GM12878 (cell line): Measurements from ENCODE around the gene PTPRN2. TPM values are rescaled to one million over a fixed set of nuclear protein-coding genes. Genes with fewer than 3 reads are reported as not detected.

Experiments used
- ATAC-seq: fragments of 200-7000 bp; cut with Tn5 transposase; 3 replicates; pipeline ENCODE4 v1.9.1; 2020; ENCODE audit warnings: mild to moderate bottlenecking, moderate library complexity
- BruUV-seq: library from RNA; stranded (reverse); fragments of 400-500 nt; replicated peaks from 2 replicates; lab custom pipeline; 2021; lab: Mats Ljungman, UMichigan
- CTCF ChIA-PET: fragments of 300-600 bp; sonication (Branson Sonifier 250); formaldehyde crosslinking; extraction: SDS; loops from one replicate; lab custom pipeline; 2021; ENCODE audit warnings: inconsistent platforms; lab: Yijun Ruan, JAX
- POLR2A ChIA-PET: fragments of 350-600 bp; formaldehyde crosslinking; extraction: SDS; loops from one replicate; lab custom pipeline; 2021; ENCODE audit warnings: inconsistent platforms; lab: Charles Lee
- RAD21 ChIA-PET: fragments of 300-600 bp; sonication (Branson Sonifier 250); formaldehyde crosslinking; loops from one replicate; lab custom pipeline; 2023; ENCODE audit warnings: antibody characterized with exemption; ENCODE audit not compliant: unreplicated experiment; lab: Charles Lee
- SMC1A ChIA-PET: fragments of 300-600 bp; sonication (Branson Sonifier 250); formaldehyde crosslinking; loops from one replicate; lab custom pipeline; 2023; ENCODE audit not compliant: unreplicated experiment, uncharacterized antibody; lab: Charles Lee
- DNase-seq: peaks from one replicate; pipeline ENCODE4 v3.0.0-alpha.2; 2011; ENCODE audit warnings: low read depth, low spot score
- FAIRE-seq: peaks from 3 replicates; lab custom pipeline; 2011; peaks lifted over from hg19 to GRCh38; lab: Jason Lieb, UNC
- H2AFZ ChIP-seq: 2 replicates; pipeline ENCODE4 v1.6.0; 2011; ENCODE audit warnings: low read depth, low read length, control low read depth; ENCODE audit not compliant: control insufficient read depth
- H3K27ac ChIP-seq: 2 replicates; pipeline ENCODE4 v1.5.1; 2011; ENCODE audit warnings: control low read depth; ENCODE audit not compliant: control insufficient read depth, insufficient read depth
- H3K27me3 ChIP-seq, 2 experiments: replicated peaks in 1 of 2; 2 replicates each; pipeline versions ENCODE4 v1.6.0 to v1.6.1; 2011; ENCODE audit warnings: low read length in 1 of 2; ENCODE audit not compliant: control insufficient read depth in 2 of 2, insufficient read depth in 2 of 2
- H3K36me3 ChIP-seq, 2 experiments: 2 replicates each; pipeline ENCODE4 v1.5.1; 2011; ENCODE audit warnings: low read length in 1 of 2; ENCODE audit not compliant: control insufficient read depth in 2 of 2, insufficient read depth in 2 of 2
- H3K4me1 ChIP-seq: 2 replicates; pipeline ENCODE4 v1.6.1; 2011; ENCODE audit warnings: mild to moderate bottlenecking, low read length, moderate library complexity, mixed read lengths; ENCODE audit not compliant: control insufficient read depth, insufficient read depth
- H3K4me2 ChIP-seq: 2 replicates; pipeline ENCODE4 v1.6.0; 2011; ENCODE audit warnings: control low read depth; ENCODE audit not compliant: control insufficient read depth, insufficient read depth
- H3K4me3 ChIP-seq: fragments of 200-600 bp; sonication (generic); 2 replicates; pipeline ENCODE4 v1.5.1; 2016
- H3K79me2 ChIP-seq: 2 replicates; pipeline ENCODE4 v1.6.0; 2011; ENCODE audit warnings: low read length; ENCODE audit not compliant: control insufficient read depth, insufficient read depth
- H3K9ac ChIP-seq: 2 replicates; pipeline ENCODE4 v1.8.0; 2011; ENCODE audit warnings: low read length, control low read depth, mixed read lengths; ENCODE audit not compliant: control insufficient read depth, insufficient read depth
- H3K9me3 ChIP-seq: replicated peaks from 3 replicates; pipeline ENCODE4 v1.5.1; 2011; ENCODE audit warnings: mild to moderate bottlenecking, low read length; ENCODE audit not compliant: control insufficient read depth, insufficient read depth
- H4K20me1 ChIP-seq: 2 replicates; pipeline ENCODE4 v1.6.0; 2011; ENCODE audit not compliant: control insufficient read depth, insufficient read depth
- CBX3 ChIP-seq: fragments of 200-600 bp; sonication (generic); IDR thresholded peaks from 2 replicates; pipeline ENCODE4 v1.6.1; 2016; ENCODE audit warnings: low read depth, borderline replicate concordance
- CHD1 ChIP-seq: IDR thresholded peaks from 2 replicates; pipeline ENCODE4 v1.6.1; 2012; ENCODE audit warnings: low read depth, low read length, improper control_type of control experiment
- CHD2 ChIP-seq: IDR thresholded peaks from 2 replicates; pipeline ENCODE4 v1.6.1; 2011; ENCODE audit warnings: low read depth, low read length, improper control_type of control experiment, borderline replicate concordance
- EP300 ChIP-seq, 2 experiments: fragments of 150-350 bp in 1 of 2; IDR thresholded peaks; 2 replicates each; pipeline ENCODE4 v1.6.1; 2011 to 2012; ENCODE audit warnings: low read depth in 2 of 2, low read length in 2 of 2, borderline replicate concordance in 1 of 2, improper control_type of control experiment in 1 of 2, inconsistent platforms in 1 of 2; ENCODE audit not compliant: control insufficient read depth in 1 of 2
- EZH2 ChIP-seq: IDR thresholded peaks from 2 replicates; pipeline ENCODE4 v1.6.1; 2012; ENCODE audit warnings: low read depth, mild to moderate bottlenecking, control low read depth, inconsistent platforms, low read length, borderline replicate concordance; ENCODE audit not compliant: control insufficient read depth
- MTA3 ChIP-seq: IDR thresholded peaks from 2 replicates; pipeline ENCODE4 v1.6.1; 2012; ENCODE audit warnings: low read length, inconsistent platforms, borderline replicate concordance
- MYB ChIP-seq: fragments of 150-350 bp; IDR thresholded peaks from 2 replicates; pipeline ENCODE4 v1.6.1; 2014; ENCODE audit warnings: mild to moderate bottlenecking, low read depth, low read length, borderline replicate concordance
- SREBF1 ChIP-seq: IDR thresholded peaks from 2 replicates; pipeline ENCODE4 v1.6.1; 2012; ENCODE audit warnings: mild to moderate bottlenecking, low read length
- SREBF2 ChIP-seq: IDR thresholded peaks from 2 replicates; pipeline ENCODE4 v1.6.1; 2012; ENCODE audit warnings: mild to moderate bottlenecking, low read length
- TBL1XR1 ChIP-seq: IDR thresholded peaks from 2 replicates; pipeline ENCODE4 v1.6.1; 2012; ENCODE audit warnings: low read depth, low read length, improper control_type of control experiment
- WGBS: methylation state at CpG from one replicate; pipeline ENCODE4 v1.1.6; 2016; ENCODE audit warnings: low lambda C conversion rate; ENCODE audit not compliant: insufficient replicate concordance, insufficient coverage; ENCODE audit errors: missing lambda C conversion rate; 5-methylcytosine and 5-hydroxymethylcytosine counted together
- in situ Hi-C: fragments of 300-500 bp; cut with MboI; formaldehyde crosslinking; loops from 9 replicates; pipeline ENCODE4 v1.14.3; 2018; ENCODE audit warnings: mixed read lengths
- intact Hi-C: fragments of 100-400 bp; cut with micrococcal nuclease; formaldehyde crosslinking; loops from one replicate; pipeline ENCODE4 v1.14.2; 2022; ENCODE audit not compliant: unreplicated experiment
- polyA plus RNA-seq, 11 experiments: library from polyadenylated mRNA; depleted of rRNA in 4 of 11; unstranded in 6 of 11; stranded (reverse) in 5 of 11; fragments of >200 nt; fragmentation: Nextera tagmentation in 4 of 11; fragmentation: Illumina TruSeq in 1 of 11; extraction: Ambion mirVana in 4 of 11; extraction: Trizol in 1 of 11; gene quantifications; 1 replicate in 1 of 11; 2 replicates in 10 of 11; pipeline versions ENCODE4 v1.2.1 to v1.2.3, GENCODE V29; 2011 to 2016; ENCODE audit warnings: inconsistent platforms in 2 of 11, missing spikeins in 2 of 11, low read depth in 1 of 11
- total RNA-seq, 4 experiments: library from RNA; depleted of rRNA in 3 of 4; stranded (reverse); fragments of >200 nt in 3 of 4; fragmentation: Illumina TruSeq in 1 of 4; extraction: Trizol in 1 of 4; gene quantifications; 2 replicates each; pipeline versions ENCODE4 v1.2.1 to v1.2.3, GENCODE V29; 2013 to 2021
- TF ChIP-seq, protein P1 (sequence below): IDR thresholded peaks from 2 replicates; pipeline ENCODE4 v1.6.1; 2011; ENCODE audit warnings: borderline replicate concordance, low read depth, mild to moderate bottlenecking, moderate library complexity, low read length; ENCODE audit not compliant: insufficient read depth, poor library complexity, severe bottlenecking

Gene PTPRN2
- total and polyA plus RNA-seq, 10 of the 15 experiments (the other 5 are each of a cell fraction or from before 2014, with no cell fraction given): 5.4 TPM; not detected in 9

DNA sequence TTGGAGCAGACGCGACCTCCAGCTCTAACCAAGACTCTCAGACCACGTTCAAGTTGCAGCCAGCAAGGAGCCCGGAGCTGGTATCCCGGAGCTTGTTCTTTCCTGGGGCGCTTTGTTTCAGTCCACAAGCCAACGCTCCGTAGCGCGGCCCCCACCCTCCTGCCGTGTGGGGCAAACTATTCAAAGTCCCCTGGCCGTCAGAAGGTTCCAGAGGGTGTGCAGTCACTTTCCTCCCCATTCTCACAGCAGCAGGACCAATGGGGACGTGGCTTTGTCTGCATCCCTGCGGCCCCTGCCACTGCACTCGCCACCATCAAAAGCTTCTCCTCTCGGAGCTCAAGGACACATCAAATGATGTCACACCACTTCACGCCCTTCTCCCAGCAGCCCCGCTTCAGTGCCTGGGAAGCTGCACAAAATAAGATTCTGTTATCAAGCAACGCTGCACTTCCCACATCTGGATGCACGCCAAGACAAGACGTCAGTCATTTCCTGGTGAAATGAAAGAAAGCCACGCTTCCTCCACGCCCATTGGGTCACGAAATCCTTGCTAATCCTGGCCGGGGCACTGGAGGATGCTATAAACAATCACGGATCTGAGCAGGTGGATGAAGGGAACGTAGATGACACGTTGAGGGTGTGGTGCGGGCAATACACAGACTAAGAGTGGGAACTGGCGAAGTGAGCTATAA is 348.2 kb downstream of the PTPRN2 start:
- no TSS peak for BruUV-seq
- no peak overlapping the region for H3K4me3 ChIP-seq
- H3K9ac ChIP-seq: no peak overlapping the region
- FAIRE-seq (no peak), ATAC-seq (no peak), DNase-seq (no peak)
- H3K9me3 ChIP-seq: no peaks in the 10 kb centered on the region; the same call in 2 of the 3 replicates
- ChIA-PET CTCF (no interaction called here), RAD21 (no interaction called here), POLR2A (no interaction called here), SMC1A (no interaction called here)
- intact Hi-C loops (no loop called here), in situ Hi-C loops (no loop called here)
- H3K27me3 ChIP-seq: no peaks in the 10 kb centered on the region
- H3K27ac ChIP-seq: no peak overlapping the region
- no peak overlapping the region for H2AFZ ChIP-seq
- H3K4me1 ChIP-seq: no peaks in the 10 kb centered on the region
- WGBS: 41% methylated on average over 30 of the region's 30 CpGs
- TF ChIP-seq, protein P1, sequence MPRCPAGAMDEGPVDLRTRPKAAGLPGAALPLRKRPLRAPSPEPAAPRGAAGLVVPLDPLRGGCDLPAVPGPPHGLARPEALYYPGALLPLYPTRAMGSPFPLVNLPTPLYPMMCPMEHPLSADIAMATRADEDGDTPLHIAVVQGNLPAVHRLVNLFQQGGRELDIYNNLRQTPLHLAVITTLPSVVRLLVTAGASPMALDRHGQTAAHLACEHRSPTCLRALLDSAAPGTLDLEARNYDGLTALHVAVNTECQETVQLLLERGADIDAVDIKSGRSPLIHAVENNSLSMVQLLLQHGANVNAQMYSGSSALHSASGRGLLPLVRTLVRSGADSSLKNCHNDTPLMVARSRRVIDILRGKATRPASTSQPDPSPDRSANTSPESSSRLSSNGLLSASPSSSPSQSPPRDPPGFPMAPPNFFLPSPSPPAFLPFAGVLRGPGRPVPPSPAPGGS: no peak
- TF ChIP-seq SREBF1 (no peak), TBL1XR1 (no peak), MYB (no peak), MTA3 (no peak), CHD2 (no peak), SREBF2 (no peak), CBX3 (no peak), EZH2 (no peak), CHD1 (no peak), EP300 (IDR thresholded peaks at IDR 0.05; ENCODE audit: borderline replicate concordance in 1 of 2, control insufficient read depth in 1 of 2, low read depth in 2 of 2, low read length in 2 of 2) (no peak)
- H3K4me2 ChIP-seq: no peak overlapping the region
- no peaks in the 10 kb centered on the region for H4K20me1 ChIP-seq
- H3K36me3 ChIP-seq: no peaks in the 10 kb centered on the region
- H3K79me2 ChIP-seq: no peaks in the 10 kb centered on the region
